ENCODE data around the gene RPL36.

The RPL36 gene

GRCh38 chr19:5717215-5717935 lies 27.3 kb downstream of the RPL36 start:
- H3K4me3 ChIP-seq (ENCODE audit: control insufficient read depth, low read depth, low read length): no peak overlapping the region
- DNase-seq (ENCODE audit: low read depth): no peak
- no peak for TF ChIP-seq CTCF (conservative IDR thresholded peaks at IDR 0.05; ENCODE audit: control insufficient read depth, insufficient read depth, low read depth, low read length)

GRCh38 chr19:5718037-5718578 lies 28.0 kb downstream of the RPL36 start:
- H3K4me3 ChIP-seq (ENCODE audit: control insufficient read depth, low read depth, low read length): peak overlapping the region; percentile 95
- DNase-seq (ENCODE audit: low read depth): peak; percentile 53

GRCh38 chr19:5718579-5719273 lies 28.6 kb downstream of the RPL36 start:
- no peak for TF ChIP-seq CTCF (conservative IDR thresholded peaks at IDR 0.05; ENCODE audit: control insufficient read depth, insufficient read depth, low read depth, low read length)
- H3K4me3 ChIP-seq (ENCODE audit: control insufficient read depth, low read depth, low read length): peak overlapping the region; percentile 95
- peak; percentile 75 for DNase-seq (ENCODE audit: low read depth)

More at GRCh38 chr19:5718037-5718578, 28.0 kb downstream of the RPL36 start:
- no peak for TF ChIP-seq CTCF (conservative IDR thresholded peaks at IDR 0.05; ENCODE audit: control insufficient read depth, insufficient read depth, low read depth, low read length)

- H3K4me3 ChIP-seq (ENCODE audit: control insufficient read depth, low read depth, low read length): peak overlapping the region; percentile 95
- no peak for DNase-seq (ENCODE audit: low read depth)
- no peak for TF ChIP-seq CTCF (conservative IDR thresholded peaks at IDR 0.05; ENCODE audit: control insufficient read depth, insufficient read depth, low read depth, low read length)
These were observed 29.3 kb downstream of the RPL36 start for GRCh38 chr19:5719274-5719960.

GRCh38 chr19:5719961-5720790 lies 30.1 kb downstream of the RPL36 start, which contains the start of the genes CATSPERD and LONP1:
CATSPERD (plus strand) TSS chr19:5720637; CDS start chr19:5720738, 101 bp downstream.
LONP1 (minus strand) TSS chr19:5720146; CDS start chr19:5720132, 14 bp downstream.
- peak within 1 kb of the TSS; percentile 95 for H3K4me3 ChIP-seq (ENCODE audit: control insufficient read depth, low read depth, low read length)
- TF ChIP-seq CTCF (conservative IDR thresholded peaks at IDR 0.05; ENCODE audit: control insufficient read depth, insufficient read depth, low read depth, low read length): peak; percentile 83
- DNase-seq (ENCODE audit: low read depth): peak; percentile 98
